ENCODE data around the gene UMODL1. TPM values are rescaled to one million over a fixed set of nuclear protein-coding genes. Genes with fewer than 3 reads are reported as not detected.

UMODL1 gene
- total and polyA plus RNA-seq, 2 of the 13 experiments (the other 11 are each of a cell fraction or from before 2014, with no cell fraction given) = not detected

DNA sequence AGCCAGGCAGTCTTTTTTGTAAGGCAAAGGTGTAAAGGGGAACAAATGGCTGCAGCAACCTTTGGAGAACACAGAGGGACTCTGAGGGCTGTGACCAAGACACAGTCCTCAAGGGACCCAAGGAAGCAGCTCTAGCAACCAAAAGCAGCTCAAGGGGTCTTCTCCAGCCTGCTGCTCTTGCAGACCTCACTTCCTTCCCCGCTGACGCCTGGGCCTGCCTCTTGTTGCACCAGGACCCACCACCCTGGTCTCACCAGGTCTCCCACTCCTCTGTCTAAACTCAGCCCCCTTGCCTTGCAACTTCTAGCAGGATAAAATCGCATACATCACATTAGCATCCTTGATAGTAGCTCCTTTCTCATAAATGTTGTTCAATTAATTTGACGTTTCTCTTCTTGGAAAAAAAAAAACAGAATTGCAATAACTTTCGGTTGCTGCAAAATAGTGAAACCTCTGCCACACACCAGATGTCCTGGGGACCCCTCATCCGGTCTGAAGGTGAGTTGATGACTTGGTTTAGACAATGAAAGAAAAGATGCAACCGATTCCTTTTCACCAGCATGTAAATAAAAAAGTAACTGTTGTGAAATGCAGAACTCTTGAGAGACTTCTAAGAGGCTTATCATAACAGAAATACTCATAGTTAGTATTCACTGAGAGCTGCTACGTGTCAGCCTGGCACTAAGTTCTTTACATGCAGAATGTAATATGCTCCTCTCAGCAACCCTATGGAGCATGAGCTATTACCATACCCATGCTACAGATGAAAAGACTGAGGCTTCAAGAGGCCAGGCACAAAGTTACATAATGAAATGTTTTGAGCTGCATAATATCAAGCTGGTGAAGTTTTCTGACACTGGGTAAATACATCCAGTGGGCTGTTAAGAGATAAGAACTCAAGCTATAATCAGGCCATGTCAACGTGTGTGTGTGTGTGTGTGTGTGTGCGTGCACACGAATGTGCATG, 58.5 kb downstream of the UMODL1 start:
- intact Hi-C loops (cut with micrococcal nuclease; ENCODE audit: unreplicated experiment) = no loop called here
- peaks cover 2 to 16% of the 10 kb centered on the region in 2 experiments; a peak in 3 of 5 replicates for H3K27me3 ChIP-seq (ENCODE audit: control insufficient read depth in 1 of 2, insufficient read depth in 2 of 2, low read length in 2 of 2)
- ChIA-PET CTCF (ENCODE audit: low intra/inter-chr PET ratio, low total read pairs) (no interaction called here), POLR2A (no interaction called here)
- H4K20me1 ChIP-seq (ENCODE audit: insufficient read depth, low read length) = no peaks in the 10 kb centered on the region
- H3K9ac ChIP-seq (ENCODE audit: insufficient read depth, low read depth, low read length) = no peak overlapping the region
- TF ChIP-seq CEBPB (IDR thresholded peaks at IDR 0.05; ENCODE audit: borderline replicate concordance, low read depth, low read length) (no peak), ONECUT2 (CRISPR knock-in tag; IDR thresholded peaks at IDR 0.05) (no peak), ZNF33B (CRISPR knock-in tag; IDR thresholded peaks at IDR 0.05) (no peak), ZNF629 (CRISPR knock-in tag; conservative IDR thresholded peaks at IDR 0.05) (peak; percentile 75), FLYWCH1 (CRISPR knock-in tag; IDR thresholded peaks at IDR 0.05) (no peak)
- peaks cover 14% of the 10 kb centered on the region for H3K4me1 ChIP-seq (ENCODE audit: insufficient read depth, low read length)
- in situ Hi-C loops (cut with HindIII; ENCODE audit: extremely low pct_ligation_motif_present, low pct_unique_long_range_greater_than_20kb) = no loop called here
- no peaks in the 10 kb centered on the region for H3K79me2 ChIP-seq (ENCODE audit: insufficient read depth, low read length)
- H3K36me3 ChIP-seq (replicated peaks in 1 of 2; ENCODE audit: control insufficient read depth in 1 of 2, insufficient read depth in 2 of 2, low read length in 2 of 2) = no peaks in the 10 kb centered on the region
- H3K27ac ChIP-seq (ENCODE audit: extremely low read length, insufficient read depth, low read length) = no peak overlapping the region
- H2AFZ ChIP-seq (ENCODE audit: low read length) = no peak overlapping the region
- ATAC-seq (no peak), DNase-seq (ENCODE audit: low spot score) (no peak), FAIRE-seq (no peak)
- no TSS peak for BruUV-seq (replicated peaks)
- H3K9me3 ChIP-seq (ENCODE audit: low read length) = no peaks in the 10 kb centered on the region
- 18% methylated on average over 11 of the region's 11 CpGs for WGBS (ENCODE audit: low lambda C conversion rate)
- H3K4me3 ChIP-seq (replicated peaks in 1 of 3; ENCODE audit: insufficient read depth in 1 of 3, low read depth in 2 of 3, low read length in 3 of 3) = no peak overlapping the region
- H3K4me2 ChIP-seq (ENCODE audit: low read depth, low read length) = no peak overlapping the region

DNA sequence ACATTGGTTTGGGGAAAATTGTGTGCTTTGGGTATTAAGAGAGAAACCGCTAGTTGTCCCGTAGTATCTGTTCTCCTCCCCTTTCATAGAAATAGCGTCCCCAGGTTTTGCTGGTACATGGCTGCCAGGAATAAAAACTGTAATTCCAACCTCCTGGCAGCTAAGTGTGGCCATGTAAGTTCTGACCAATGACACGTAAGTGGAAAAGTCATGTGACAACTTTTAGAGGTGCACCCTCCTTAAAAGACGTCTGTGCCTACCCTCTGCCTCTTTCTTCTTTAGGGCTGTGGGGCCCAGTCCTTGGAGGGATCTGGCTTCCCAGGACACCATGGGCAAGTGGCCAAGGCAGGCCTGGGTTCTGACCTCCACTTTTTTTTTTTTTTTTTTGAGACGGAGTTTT, 59.3 kb downstream of the UMODL1 start:
- FAIRE-seq (no peak), DNase-seq (ENCODE audit: low spot score) (no peak), ATAC-seq (no peak)
- no peak overlapping the region for H3K27ac ChIP-seq (ENCODE audit: extremely low read length, insufficient read depth, low read length)
- no peak overlapping the region for H3K4me3 ChIP-seq (replicated peaks in 1 of 3; ENCODE audit: insufficient read depth in 1 of 3, low read depth in 2 of 3, low read length in 3 of 3)
- BruUV-seq (replicated peaks) = no TSS peak
- CTCF ChIA-PET (ENCODE audit: low intra/inter-chr PET ratio, low total read pairs) = no interaction called here
- H3K4me2 ChIP-seq (ENCODE audit: low read depth, low read length) = no peak overlapping the region
- H3K79me2 ChIP-seq (ENCODE audit: insufficient read depth, low read length) = no peaks in the 10 kb centered on the region
- in situ Hi-C loops (cut with HindIII; ENCODE audit: extremely low pct_ligation_motif_present, low pct_unique_long_range_greater_than_20kb) (no loop called here), intact Hi-C loops (cut with micrococcal nuclease; ENCODE audit: unreplicated experiment) (no loop called here)
- POLR2A ChIA-PET = no interaction called here
- H4K20me1 ChIP-seq (ENCODE audit: insufficient read depth, low read length) = no peaks in the 10 kb centered on the region
- H3K4me1 ChIP-seq (ENCODE audit: insufficient read depth, low read length) = peaks cover 8% of the 10 kb centered on the region
- H3K9ac ChIP-seq (ENCODE audit: insufficient read depth, low read depth, low read length) = no peak overlapping the region
- H3K9me3 ChIP-seq (ENCODE audit: low read length) = no peaks in the 10 kb centered on the region
- WGBS (ENCODE audit: low lambda C conversion rate) = 41% methylated on average over 6 of the region's 6 CpGs
- H2AFZ ChIP-seq (ENCODE audit: low read length) = no peak overlapping the region
- peaks cover 2 to 7% of the 10 kb centered on the region in 2 experiments; a peak in 3 of 5 replicates for H3K27me3 ChIP-seq (ENCODE audit: control insufficient read depth in 1 of 2, insufficient read depth in 2 of 2, low read length in 2 of 2)
- H3K36me3 ChIP-seq (replicated peaks in 1 of 2; ENCODE audit: control insufficient read depth in 1 of 2, insufficient read depth in 2 of 2, low read length in 2 of 2) = no peaks in the 10 kb centered on the region
- TF ChIP-seq NR3C1 (CRISPR knock-in tag; IDR thresholded peaks at IDR 0.05) (no peak), ZSCAN29 (CRISPR knock-in tag; conservative IDR thresholded peaks at IDR 0.05) (no peak), FOXA1 (IDR thresholded peaks at IDR 0.05) (no peak), FOXA1 (CRISPR knock-in tag; IDR thresholded peaks at IDR 0.05) (no peak), MZF1 (CRISPR knock-in tag; IDR thresholded peaks at IDR 0.05; ENCODE audit: borderline replicate concordance) (no peak), ZNF101 (CRISPR knock-in tag; IDR thresholded peaks at IDR 0.05; ENCODE audit: borderline replicate concordance, low read depth) (no peak), NFATC3 (CRISPR knock-in tag; IDR thresholded peaks at IDR 0.05) (no peak), MTA3 (CRISPR knock-in tag; IDR thresholded peaks at IDR 0.05) (no peak)
- TF ChIP-seq, protein P1, sequence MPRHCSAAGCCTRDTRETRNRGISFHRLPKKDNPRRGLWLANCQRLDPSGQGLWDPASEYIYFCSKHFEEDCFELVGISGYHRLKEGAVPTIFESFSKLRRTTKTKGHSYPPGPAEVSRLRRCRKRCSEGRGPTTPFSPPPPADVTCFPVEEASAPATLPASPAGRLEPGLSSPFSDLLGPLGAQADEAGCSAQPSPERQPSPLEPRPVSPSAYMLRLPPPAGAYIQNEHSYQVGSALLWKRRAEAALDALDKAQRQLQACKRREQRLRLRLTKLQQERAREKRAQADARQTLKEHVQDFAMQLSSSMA (CRISPR knock-in tag; IDR thresholded peaks at IDR 0.05) = no peak
